ENCODE results near the gene ATOH8.
"Not testable (repeated sequence)": the region's sequence is repeated elsewhere in the genome, so short reads cannot be mapped to it uniquely, and the experiment has no call there.

ATOH8 gene

DNA sequence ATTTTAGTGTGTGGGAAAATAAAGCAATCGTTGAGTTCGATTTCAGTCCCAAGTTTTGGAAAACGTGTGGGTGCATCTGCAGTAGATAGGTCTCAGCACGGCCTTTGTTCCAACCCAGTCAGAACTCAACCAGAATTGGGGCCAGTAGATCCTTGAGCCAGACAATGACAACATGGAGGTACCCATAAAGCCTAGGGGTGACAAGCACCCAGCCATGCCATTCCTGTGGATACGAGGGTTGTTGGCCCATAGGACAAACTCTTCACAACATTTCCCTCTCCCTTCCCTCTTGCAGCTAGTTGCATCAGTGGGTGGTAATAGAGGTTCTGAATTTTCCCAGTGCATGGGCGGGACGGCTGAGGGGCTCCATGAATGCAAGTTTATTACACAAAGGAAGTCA, 74.9 kb downstream of the ATOH8 start:
- no peak for DNase-seq (ENCODE audit: low spot score)

DNA sequence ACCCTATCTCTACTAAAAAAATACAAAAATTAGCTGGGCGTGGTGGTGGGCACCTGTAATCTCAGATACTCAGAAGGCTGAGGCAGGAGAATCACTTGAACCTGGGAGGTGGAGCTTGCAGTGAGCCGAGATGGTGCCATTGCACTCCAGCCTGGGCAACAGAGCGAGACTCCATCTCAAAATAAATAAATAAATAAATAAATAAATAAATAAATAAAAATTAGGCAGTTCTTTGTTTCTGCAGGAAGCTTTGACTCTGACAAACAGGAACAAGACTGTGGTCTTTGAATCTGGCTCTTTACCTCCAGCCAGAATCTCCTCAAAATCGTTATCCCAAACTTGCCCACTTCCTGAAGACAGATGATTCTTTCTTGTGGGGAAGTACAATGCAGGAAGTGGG, 75.6 kb downstream of the ATOH8 start:
- DNase-seq (ENCODE audit: low spot score): not testable (repeated sequence)

DNA sequence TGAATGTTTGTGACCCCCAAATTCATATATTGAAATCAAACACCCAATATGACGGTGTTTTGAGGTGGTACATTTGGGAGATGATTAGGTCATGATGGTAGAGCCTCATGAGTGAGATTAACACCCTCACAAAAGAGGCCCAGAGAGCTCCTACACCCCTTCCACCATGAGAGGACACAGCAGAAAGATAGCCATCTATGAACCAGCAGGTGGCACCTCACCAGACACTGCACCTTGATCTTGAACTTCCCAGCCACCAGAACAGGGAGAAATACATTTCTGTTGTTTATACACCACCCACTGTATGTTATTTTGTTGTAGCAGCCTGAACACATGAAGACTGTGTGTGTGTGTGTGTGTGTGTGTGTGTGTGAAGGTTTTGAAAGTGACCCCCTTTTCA, 76.9 kb downstream of the ATOH8 start:
- DNase-seq (ENCODE audit: low spot score): no peak

DNA sequence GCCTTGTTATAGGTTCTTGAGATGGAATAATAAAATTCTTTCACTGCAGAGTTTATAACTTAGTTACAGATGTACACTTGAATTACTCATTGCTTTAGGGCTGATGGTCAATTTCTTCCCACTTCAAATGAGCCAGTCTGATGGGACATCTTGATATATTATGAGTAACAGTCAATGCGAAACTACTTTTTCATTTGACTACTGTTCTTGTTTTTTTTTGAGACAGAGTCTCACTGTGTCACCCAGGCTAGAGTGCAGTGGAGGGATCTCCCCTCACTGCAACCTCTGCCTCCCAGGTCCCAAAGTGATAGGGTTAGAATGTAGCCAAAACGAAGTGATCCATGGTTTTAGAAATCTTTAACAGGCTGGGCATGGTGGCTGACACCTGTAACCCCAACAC, 77.9 kb downstream of the ATOH8 start:
- no peak for DNase-seq (ENCODE audit: low spot score)

DNA sequence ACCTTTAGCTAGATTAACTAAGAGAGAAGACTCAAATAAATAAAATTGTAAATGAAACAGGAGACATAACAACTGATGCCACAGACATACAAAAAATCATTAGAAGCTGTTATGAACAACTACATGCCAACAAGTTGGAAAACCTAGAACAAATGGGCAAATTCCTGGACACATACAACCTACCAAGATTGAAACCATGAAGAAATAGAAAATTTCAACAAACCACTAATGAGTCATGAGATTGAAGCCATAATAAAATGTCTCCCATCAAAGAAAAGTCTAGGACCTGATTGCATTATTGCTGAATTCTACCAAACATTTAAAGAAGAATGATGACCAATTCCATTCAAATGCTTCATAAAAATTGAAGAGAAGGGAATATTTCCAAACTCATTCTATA, 80.7 kb downstream of the ATOH8 start:
- no peak for DNase-seq (ENCODE audit: low spot score)
